ENCODE data around the gene PIP5K1B. TPM values are rescaled to one million over a fixed set of nuclear protein-coding genes. Genes with fewer than 3 reads are reported as not detected.

PIP5K1B gene, protein sequence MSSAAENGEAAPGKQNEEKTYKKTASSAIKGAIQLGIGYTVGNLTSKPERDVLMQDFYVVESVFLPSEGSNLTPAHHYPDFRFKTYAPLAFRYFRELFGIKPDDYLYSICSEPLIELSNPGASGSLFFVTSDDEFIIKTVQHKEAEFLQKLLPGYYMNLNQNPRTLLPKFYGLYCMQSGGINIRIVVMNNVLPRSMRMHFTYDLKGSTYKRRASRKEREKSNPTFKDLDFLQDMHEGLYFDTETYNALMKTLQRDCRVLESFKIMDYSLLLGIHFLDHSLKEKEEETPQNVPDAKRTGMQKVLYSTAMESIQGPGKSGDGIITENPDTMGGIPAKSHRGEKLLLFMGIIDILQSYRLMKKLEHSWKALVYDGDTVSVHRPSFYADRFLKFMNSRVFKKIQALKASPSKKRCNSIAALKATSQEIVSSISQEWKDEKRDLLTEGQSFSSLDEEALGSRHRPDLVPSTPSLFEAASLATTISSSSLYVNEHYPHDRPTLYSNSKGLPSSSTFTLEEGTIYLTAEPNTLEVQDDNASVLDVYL
- total RNA-seq (2021; ENCODE audit: unreplicated experiment) (0.20 TPM), Bru-seq, nascent RNA (percentile 18 among the genes with signal in this experiment), BruChase-seq, experiment 1, labeled RNA remaining after a 6-hour chase (percentile 11 among the genes with signal in this experiment), BruChase-seq, experiment 2, labeled RNA remaining after a 2-hour chase (percentile 13 among the genes with signal in this experiment)
- not detected in 2 replicates for polyA plus RNA-seq (2012)
- long read RNA-seq: 0 reads

DNA sequence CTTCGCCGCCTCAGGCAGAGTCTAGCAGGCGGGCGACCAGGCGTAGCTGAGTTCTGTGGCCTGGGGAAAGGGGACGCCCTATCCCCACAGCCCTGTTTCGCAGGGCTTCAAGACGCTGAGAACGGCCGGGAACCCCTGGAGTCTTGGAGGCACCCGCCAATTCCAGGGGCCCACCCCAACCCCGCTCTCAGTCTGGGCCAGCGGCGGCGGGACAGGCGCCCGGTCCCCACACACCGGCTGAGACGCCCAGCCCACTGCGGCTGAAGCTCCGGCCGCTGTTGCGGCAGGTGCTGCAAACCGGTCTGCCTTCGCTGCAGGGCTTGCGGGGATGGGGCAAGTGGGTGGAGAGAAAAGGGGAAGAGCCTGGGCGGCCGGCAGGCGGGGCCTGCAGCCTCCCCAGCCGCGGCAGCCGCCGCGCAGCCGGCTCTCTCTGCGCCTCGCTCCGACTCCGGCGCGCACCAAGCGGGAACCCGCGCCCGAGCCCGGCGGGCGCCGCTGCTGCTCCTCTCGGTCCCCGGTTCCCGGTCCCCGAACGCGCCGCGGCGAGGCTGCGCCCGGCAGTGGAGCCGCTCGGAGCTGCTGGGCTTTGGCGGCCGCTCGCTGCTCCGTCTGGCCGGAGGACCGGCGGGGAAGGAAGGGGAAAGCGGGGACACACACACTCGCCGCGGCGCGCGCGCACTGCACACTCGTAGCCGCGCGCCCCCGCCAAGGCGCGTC is at the start of gene PIP5K1B:
Gene PIP5K1B, plus strand, starts transcription at position 427 of the 717 bp plus-strand sequence. CDS start 117,375 bp downstream, outside the sequence.
- Histone ChIP-seq H3K9me2 (ENCODE audit: insufficient read depth) (no peaks in the 10 kb centered on the region; the same call in 1 of the 2 replicates), H3K9ac (ENCODE audit: low read length) (no peak within 1 kb of the TSS), H3K27ac (ENCODE audit: low read depth, low read length) (no peak within 1 kb of the TSS), H3K4me3 (replicated peaks in 1 of 2; ENCODE audit: low read depth in 1 of 2, low read length in 2 of 2) (no peak within 1 kb of the TSS), H3K4me2 (ENCODE audit: low read length) (no peak within 1 kb of the TSS), H4K20me1 (ENCODE audit: insufficient read depth) (no peaks in the 10 kb centered on the region), H2AFZ (ENCODE audit: low read depth, low read length, poor library complexity, severe bottlenecking) (no peak within 1 kb of the TSS), H3K36me3 (ENCODE audit: control insufficient read depth in 1 of 2, insufficient read depth in 2 of 2, low read length in 2 of 2) (no peaks in the 10 kb centered on the region), H3K27me3 (ENCODE audit: insufficient read depth, low read length) (peaks cover 32% of the 10 kb centered on the region), H3K9me3 (ENCODE audit: control insufficient read depth in 1 of 2, insufficient read depth in 1 of 2, low read depth in 1 of 2, low read length in 2 of 2) (no peaks in the 10 kb centered on the region), H3K79me2 (ENCODE audit: insufficient read depth, low read length) (no peaks in the 10 kb centered on the region), H3K4me1 (ENCODE audit: control insufficient read depth in 1 of 2, insufficient read depth in 2 of 2, low read length in 2 of 2) (no peaks in the 10 kb centered on the region)
- ATAC-seq: no peak
- DNase-seq (ENCODE audit: low read depth, low spot score): no peak
- no peak for TF ChIP-seq TCF7L2 (IDR thresholded peaks at IDR 0.05; ENCODE audit: borderline replicate concordance, extremely low read depth, insufficient read depth, insufficient read length)
- TF ChIP-seq FOSL1 (IDR thresholded peaks at IDR 0.05; ENCODE audit: low read depth): no peak
- TF ChIP-seq, protein P1, sequence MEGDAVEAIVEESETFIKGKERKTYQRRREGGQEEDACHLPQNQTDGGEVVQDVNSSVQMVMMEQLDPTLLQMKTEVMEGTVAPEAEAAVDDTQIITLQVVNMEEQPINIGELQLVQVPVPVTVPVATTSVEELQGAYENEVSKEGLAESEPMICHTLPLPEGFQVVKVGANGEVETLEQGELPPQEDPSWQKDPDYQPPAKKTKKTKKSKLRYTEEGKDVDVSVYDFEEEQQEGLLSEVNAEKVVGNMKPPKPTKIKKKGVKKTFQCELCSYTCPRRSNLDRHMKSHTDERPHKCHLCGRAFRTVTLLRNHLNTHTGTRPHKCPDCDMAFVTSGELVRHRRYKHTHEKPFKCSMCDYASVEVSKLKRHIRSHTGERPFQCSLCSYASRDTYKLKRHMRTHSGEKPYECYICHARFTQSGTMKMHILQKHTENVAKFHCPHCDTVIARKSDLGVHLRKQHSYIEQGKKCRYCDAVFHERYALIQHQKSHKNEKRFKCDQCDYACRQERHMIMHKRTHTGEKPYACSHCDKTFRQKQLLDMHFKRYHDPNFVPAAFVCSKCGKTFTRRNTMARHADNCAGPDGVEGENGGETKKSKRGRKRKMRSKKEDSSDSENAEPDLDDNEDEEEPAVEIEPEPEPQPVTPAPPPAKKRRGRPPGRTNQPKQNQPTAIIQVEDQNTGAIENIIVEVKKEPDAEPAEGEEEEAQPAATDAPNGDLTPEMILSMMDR (IDR thresholded peaks at IDR 0.05 in 2 of 3, conservative IDR thresholded peaks at IDR 0.05 in 1 of 3; ENCODE audit: borderline replicate concordance in 1 of 3, insufficient read depth in 1 of 3, low read depth in 2 of 3, low read length in 2 of 3): no peak
- no peak for TF ChIP-seq SIN3A (IDR thresholded peaks at IDR 0.05; ENCODE audit: low read depth)
- TF ChIP-seq EZH2 (IDR thresholded peaks at IDR 0.05): no peak
- no peak for TF ChIP-seq POLR2A (IDR thresholded peaks at IDR 0.05; ENCODE audit: borderline replicate concordance, extremely low read depth, insufficient read depth, insufficient read length)
- no peak for TF ChIP-seq CBX3 (IDR thresholded peaks at IDR 0.05; ENCODE audit: low read depth)
- no peak for TF ChIP-seq EGR1 (IDR thresholded peaks at IDR 0.05; ENCODE audit: low read depth)
- TF ChIP-seq, protein P2, sequence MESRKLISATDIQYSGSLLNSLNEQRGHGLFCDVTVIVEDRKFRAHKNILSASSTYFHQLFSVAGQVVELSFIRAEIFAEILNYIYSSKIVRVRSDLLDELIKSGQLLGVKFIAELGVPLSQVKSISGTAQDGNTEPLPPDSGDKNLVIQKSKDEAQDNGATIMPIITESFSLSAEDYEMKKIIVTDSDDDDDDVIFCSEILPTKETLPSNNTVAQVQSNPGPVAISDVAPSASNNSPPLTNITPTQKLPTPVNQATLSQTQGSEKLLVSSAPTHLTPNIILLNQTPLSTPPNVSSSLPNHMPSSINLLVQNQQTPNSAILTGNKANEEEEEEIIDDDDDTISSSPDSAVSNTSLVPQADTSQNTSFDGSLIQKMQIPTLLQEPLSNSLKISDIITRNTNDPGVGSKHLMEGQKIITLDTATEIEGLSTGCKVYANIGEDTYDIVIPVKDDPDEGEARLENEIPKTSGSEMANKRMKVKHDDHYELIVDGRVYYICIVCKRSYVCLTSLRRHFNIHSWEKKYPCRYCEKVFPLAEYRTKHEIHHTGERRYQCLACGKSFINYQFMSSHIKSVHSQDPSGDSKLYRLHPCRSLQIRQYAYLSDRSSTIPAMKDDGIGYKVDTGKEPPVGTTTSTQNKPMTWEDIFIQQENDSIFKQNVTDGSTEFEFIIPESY (IDR thresholded peaks at IDR 0.05; ENCODE audit: extremely low read depth, insufficient replicate concordance, low read length): no peak
- TF ChIP-seq, protein P3, sequence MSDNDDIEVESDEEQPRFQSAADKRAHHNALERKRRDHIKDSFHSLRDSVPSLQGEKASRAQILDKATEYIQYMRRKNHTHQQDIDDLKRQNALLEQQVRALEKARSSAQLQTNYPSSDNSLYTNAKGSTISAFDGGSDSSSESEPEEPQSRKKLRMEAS (IDR thresholded peaks at IDR 0.05): no peak
- TF ChIP-seq SP1 (IDR thresholded peaks at IDR 0.05; ENCODE audit: low read depth): no peak
- TF ChIP-seq, protein P4, sequence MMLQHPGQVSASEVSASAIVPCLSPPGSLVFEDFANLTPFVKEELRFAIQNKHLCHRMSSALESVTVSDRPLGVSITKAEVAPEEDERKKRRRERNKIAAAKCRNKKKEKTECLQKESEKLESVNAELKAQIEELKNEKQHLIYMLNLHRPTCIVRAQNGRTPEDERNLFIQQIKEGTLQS (IDR thresholded peaks at IDR 0.05): no peak
- no peak for TF ChIP-seq YY1 (IDR thresholded peaks at IDR 0.05; ENCODE audit: extremely low read depth, insufficient replicate concordance, low read depth, low read length)
- intact Hi-C loops (cut with micrococcal nuclease): no loop called here
- ChIA-PET CTCF (no interaction called here), RAD21 (ENCODE audit: low non-redundant PET in 1 of 2, low total read pairs in 2 of 2, uncharacterized antibody in 2 of 2, unreplicated experiment in 2 of 2) (no interaction called here), POLR2A (no interaction called here)
- BruUV-seq (replicated peaks): no TSS peak

Measured in HCT116 (cell line).